GM08714 (cell line): ENCODE measurements around the gene IQGAP2.

ENCODE experiments used
- H3K4me3 ChIP-seq: fragments of 200-500 bp; sonication (Bioruptor generic); 2 replicates; pipeline ENCODE4 v1.5.1; 2014; ENCODE audit warnings: mild to moderate bottlenecking, low read length, inconsistent platforms
- ZNF274 ChIP-seq: IDR thresholded peaks from 2 replicates; pipeline ENCODE4 v1.6.1; 2012; ENCODE audit warnings: mild to moderate bottlenecking, low read depth, low read length

IQGAP2 gene

DNA sequence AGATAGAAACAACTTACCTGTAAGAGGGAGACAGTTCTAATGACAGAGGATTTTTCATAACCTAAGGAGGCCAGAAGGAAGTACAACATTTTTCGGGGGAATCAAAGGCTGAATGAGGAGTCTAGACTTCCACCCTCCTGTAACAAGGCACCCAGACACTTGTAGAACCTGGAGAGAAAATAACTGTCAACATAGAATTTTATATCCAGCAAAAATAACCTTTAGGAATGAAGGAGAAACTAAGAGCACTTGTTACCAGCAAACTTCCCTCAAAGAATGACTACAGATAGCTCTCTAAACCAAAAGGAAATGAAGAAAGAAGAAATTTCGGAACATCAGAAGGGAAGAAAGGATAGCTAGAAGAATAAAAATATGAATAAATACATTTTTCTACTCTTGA lies 246.1 kb downstream of the IQGAP2 start:
- H3K4me3 ChIP-seq = no peak overlapping the region
- TF ChIP-seq ZNF274 = no peak

- no peak for TF ChIP-seq ZNF274
- H3K4me3 ChIP-seq = no peak overlapping the region
Measured at GRCh38 chr5:76652809-76653414, 249.8 kb downstream of the IQGAP2 start.

- H3K4me3 ChIP-seq = no peak overlapping the region
- no peak for TF ChIP-seq ZNF274
Measured at GRCh38 chr5:76657091-76657490, 254.0 kb downstream of the IQGAP2 start.

DNA sequence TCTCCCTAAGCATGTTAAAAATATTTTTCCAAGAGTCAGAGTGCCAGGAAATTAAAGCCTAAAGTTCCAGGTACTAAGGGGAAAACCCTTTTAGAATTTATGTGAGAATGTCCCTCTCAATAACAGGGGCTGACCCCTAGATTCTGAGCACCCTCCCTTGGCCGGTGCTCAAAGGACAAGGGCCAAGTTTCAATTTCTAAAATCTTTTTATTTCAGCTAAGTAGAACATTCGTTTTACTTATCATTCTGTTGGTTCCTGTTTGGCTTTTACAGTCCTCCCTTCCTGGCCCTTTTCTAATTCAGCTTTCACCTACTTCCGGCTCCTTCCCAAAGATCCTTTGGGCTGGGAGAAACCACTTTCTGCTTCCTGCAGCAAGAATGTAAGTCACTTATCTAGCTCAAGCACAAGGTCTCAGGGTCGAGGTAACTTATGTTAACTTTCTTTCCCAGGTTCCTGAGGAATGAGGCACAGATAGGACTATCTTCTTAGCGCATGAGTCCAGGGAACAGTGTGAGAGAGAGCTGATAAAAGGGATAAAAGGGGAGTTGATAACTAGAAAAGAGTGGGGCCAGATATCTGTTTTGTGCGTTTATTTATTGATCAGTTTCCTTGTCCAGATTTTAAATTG lies 254.7 kb downstream of the IQGAP2 start:
- no peak for TF ChIP-seq ZNF274
- H3K4me3 ChIP-seq = no peak overlapping the region

GRCh38 chr5:76660360-76660759 lies 257.3 kb downstream of the IQGAP2 start:
- no peak for TF ChIP-seq ZNF274
- H3K4me3 ChIP-seq = no peak overlapping the region

- TF ChIP-seq ZNF274 = no peak
- no peak overlapping the region for H3K4me3 ChIP-seq
Measured at GRCh38 chr5:76662521-76662920, 259.4 kb downstream of the IQGAP2 start.

GRCh38 chr5:76663573-76663972 lies 260.5 kb downstream of the IQGAP2 start:
- no peak for TF ChIP-seq ZNF274

GRCh38 chr5:76664079-76664478 lies 261.0 kb downstream of the IQGAP2 start:
- no peak for TF ChIP-seq ZNF274
- no peak overlapping the region for H3K4me3 ChIP-seq

More at GRCh38 chr5:76663573-76663972, 260.5 kb downstream of the IQGAP2 start:
- H3K4me3 ChIP-seq = no peak overlapping the region; the same call in 1 of the 2 replicates

DNA sequence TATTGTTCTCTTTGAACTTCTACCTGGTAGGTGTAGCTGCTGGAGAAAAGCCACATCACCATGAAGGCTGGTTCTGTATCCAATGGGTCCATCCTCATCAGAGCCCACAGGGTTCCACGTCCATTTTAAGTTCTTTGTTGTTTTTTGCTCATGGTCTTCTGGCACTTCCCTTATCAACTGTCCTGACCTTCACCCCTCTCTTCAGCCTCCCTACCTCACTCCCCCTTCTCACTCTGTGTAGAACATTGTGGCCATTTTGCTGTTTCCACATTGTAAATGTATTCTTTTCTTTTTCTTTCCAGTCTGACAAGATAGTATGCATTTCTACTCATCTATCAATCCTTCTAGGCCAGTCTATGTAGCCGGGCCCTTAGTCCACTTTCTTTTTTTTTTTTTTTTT lies 264.4 kb downstream of the IQGAP2 start:
- H3K4me3 ChIP-seq = no peak overlapping the region
- no peak for TF ChIP-seq ZNF274

GRCh38 chr5:76669245-76669644 lies 266.2 kb downstream of the IQGAP2 start:
- no peak overlapping the region for H3K4me3 ChIP-seq
- no peak for TF ChIP-seq ZNF274

DNA sequence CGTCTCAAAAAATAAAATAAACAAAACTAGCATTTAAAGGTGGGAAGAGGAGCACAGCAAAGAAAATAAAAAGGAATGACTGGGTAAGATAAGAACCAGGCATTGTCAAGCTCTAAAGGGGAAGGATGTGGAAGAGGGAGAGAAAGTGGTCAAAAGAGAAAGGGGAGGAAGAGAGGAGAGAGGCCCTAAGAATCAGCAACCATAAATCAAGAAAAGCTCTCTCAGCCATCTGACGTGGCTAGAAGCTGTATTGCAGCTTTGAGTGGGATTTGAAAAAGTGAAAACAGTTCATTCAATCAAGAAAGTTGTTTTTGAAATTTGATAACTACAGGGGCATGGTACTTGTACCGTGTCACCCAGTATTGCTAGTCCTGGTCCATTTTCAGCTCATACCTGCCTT lies 267.4 kb downstream of the IQGAP2 start:
- no peak for TF ChIP-seq ZNF274

GRCh38 chr5:76672242-76672641 lies 269.2 kb downstream of the IQGAP2 start:
- no peak overlapping the region for H3K4me3 ChIP-seq
- no peak for TF ChIP-seq ZNF274

More for the DNA sequence above, 267.4 kb downstream of the IQGAP2 start:
- no peak overlapping the region for H3K4me3 ChIP-seq

- TF ChIP-seq ZNF274 = no peak
- no peak overlapping the region for H3K4me3 ChIP-seq
Measured at GRCh38 chr5:76673125-76673524, 270.0 kb downstream of the IQGAP2 start.

DNA sequence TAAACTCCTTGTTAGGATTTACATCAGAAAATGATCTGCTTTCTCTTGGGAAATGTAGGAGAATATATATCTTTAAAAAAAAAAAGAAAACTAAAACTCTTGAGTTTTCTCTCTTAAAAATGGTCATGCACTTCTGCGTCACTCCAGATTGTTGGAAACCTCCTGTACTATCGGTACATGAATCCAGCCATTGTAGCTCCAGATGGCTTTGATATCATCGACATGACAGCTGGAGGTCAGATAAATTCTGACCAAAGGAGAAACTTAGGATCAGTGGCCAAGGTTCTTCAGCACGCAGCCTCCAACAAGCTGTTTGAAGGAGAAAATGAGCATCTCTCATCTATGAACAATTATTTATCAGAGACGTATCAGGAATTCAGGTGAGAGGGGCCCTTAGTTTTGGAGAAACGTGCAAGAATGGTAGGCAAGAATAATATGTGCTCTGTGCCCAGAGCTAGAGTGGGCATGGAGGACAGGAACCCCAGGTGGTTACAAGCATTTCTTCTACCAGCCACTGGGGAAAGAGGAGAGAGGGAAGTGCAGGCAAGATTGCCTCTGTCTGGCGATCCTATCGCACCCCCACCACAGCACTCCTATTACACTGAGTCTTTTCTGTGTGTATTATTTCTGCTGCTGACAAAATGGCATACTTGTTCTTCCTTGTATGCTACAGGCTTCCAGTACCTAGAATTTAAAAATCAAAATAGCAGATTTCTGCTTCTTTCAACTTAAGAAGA lies 271.4 kb downstream of the IQGAP2 start:
- TF ChIP-seq ZNF274 = no peak

DNA sequence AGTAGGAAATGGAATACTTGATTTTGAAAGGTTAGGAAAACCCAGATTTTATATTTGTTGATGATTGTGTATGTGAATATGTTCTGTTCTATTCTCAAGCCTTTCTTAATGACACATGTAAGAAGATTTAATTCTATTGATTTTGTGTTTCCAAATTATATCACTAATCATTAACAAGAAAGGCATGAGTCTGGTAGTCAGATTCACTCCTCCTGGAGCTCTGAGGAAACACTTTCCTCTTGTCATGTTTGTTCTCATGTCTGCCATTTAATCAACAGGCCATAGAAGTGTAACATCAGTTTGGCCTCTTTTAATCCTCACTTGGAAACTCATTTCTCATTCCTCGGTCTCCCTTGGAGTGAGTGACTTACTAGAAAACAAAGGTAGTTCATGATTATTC lies 272.3 kb downstream of the IQGAP2 start:
- no peak overlapping the region for H3K4me3 ChIP-seq
- no peak for TF ChIP-seq ZNF274

More for the DNA sequence above, 271.4 kb downstream of the IQGAP2 start:
- H3K4me3 ChIP-seq = no peak overlapping the region
